Measurements from ENCODE around the gene ABTB2. TPM values are rescaled to one million over a fixed set of nuclear protein-coding genes. Genes with fewer than 3 reads are reported as not detected.

ABTB2 gene
- total RNA-seq, 1 experiment from 2014 or later: 5.5 TPM

DNA sequence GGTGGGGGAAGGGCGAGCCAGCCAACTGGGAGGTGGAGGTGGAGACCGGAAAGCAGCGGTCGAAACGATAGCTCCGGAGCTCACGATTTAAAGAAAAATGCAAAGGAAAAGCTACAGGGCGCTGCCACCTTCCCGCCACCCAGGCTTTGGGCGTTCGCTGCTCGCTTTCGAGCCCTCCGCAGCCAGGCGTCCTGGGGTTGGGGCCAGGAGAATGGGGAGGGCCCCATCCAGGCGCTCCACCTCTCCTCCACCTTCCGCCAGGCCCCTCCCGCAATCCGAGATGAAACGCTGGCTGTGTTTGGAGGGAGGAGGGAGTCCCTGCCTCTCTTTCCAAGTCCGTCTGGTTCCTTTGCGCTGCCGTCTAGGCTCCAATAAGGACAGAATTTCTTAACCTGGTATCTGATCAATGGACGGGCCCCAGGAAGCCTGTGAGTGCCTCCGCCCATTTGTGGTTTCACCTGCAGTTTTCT is 483 bp upstream of the ABTB2 start:
- H3K4me2 ChIP-seq (ENCODE audit: insufficient read depth, insufficient read length, low read length): peak overlapping the region; percentile 79
- H3K79me1 ChIP-seq (ENCODE audit: insufficient read depth, low read depth, low read length, poor library complexity, severe bottlenecking): no peaks in the 10 kb centered on the region
- H3K9ac ChIP-seq (ENCODE audit: extremely low read depth, insufficient read length, low read length): peak overlapping the region; percentile 31
- no peak overlapping the region for H3K4ac ChIP-seq (ENCODE audit: low read depth, low read length)
- H3K27me3 ChIP-seq (ENCODE audit: insufficient read depth, low read length): peaks cover 13% of the 10 kb centered on the region; the same call in 1 of the 2 replicates
- peak overlapping the region; percentile 6 for H2AFZ ChIP-seq (ENCODE audit: low read length)
- H2BK120ac ChIP-seq (ENCODE audit: low read depth, low read length, poor library complexity, severe bottlenecking): no peak overlapping the region
- peak overlapping the region; percentile 74 to 82 (median 81); a peak in 6 of 7 replicates for H3K27ac Mint-ChIP-seq
- H3K56ac ChIP-seq (ENCODE audit: insufficient read length, low read depth, low read length): no peak overlapping the region
- H2BK15ac ChIP-seq (ENCODE audit: low read depth, low read length): no peak overlapping the region
- no peak for DNase-seq
- H3K79me2 ChIP-seq (ENCODE audit: insufficient read depth, low read length): no peaks in the 10 kb centered on the region
- TF ChIP-seq, protein P1, sequence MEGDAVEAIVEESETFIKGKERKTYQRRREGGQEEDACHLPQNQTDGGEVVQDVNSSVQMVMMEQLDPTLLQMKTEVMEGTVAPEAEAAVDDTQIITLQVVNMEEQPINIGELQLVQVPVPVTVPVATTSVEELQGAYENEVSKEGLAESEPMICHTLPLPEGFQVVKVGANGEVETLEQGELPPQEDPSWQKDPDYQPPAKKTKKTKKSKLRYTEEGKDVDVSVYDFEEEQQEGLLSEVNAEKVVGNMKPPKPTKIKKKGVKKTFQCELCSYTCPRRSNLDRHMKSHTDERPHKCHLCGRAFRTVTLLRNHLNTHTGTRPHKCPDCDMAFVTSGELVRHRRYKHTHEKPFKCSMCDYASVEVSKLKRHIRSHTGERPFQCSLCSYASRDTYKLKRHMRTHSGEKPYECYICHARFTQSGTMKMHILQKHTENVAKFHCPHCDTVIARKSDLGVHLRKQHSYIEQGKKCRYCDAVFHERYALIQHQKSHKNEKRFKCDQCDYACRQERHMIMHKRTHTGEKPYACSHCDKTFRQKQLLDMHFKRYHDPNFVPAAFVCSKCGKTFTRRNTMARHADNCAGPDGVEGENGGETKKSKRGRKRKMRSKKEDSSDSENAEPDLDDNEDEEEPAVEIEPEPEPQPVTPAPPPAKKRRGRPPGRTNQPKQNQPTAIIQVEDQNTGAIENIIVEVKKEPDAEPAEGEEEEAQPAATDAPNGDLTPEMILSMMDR (conservative IDR thresholded peaks at IDR 0.05): no peak
- no peaks in the 10 kb centered on the region for H3K9me3 Mint-ChIP-seq
- WGBS (ENCODE audit: extremely low coverage, insufficient read length, low lambda C conversion rate): no CpG with 5 or more reads among the region's 25 CpGs
- peak overlapping the region; percentile 70 to 83 for H3K4me3 Mint-ChIP-seq
- H4K20me1 ChIP-seq (ENCODE audit: control insufficient read depth, insufficient read depth, insufficient read length): no peaks in the 10 kb centered on the region
- H2BK5ac ChIP-seq (ENCODE audit: insufficient read length, low read length): no peak overlapping the region
- H3K4me1 ChIP-seq (ENCODE audit: insufficient read depth, low read length): peaks cover 2% of the 10 kb centered on the region; the same call in 1 of the 2 replicates
- no peak overlapping the region for H4K5ac ChIP-seq (ENCODE audit: insufficient read length, low read depth, low read length)
- no peaks in the 10 kb centered on the region for H3K36me3 Mint-ChIP-seq (ENCODE audit: insufficient read depth in 1 of 3, low read depth in 3 of 3)
- no peak overlapping the region for H4K8ac ChIP-seq (replicated peaks; ENCODE audit: insufficient read length, low read depth, low read length)
- H2BK12ac ChIP-seq (ENCODE audit: insufficient read length, low read depth, low read length): peak overlapping the region; percentile 60
- peak overlapping the region; percentile 88 for H3K14ac ChIP-seq (ENCODE audit: insufficient read depth, low read length)
- H2AK5ac ChIP-seq (ENCODE audit: insufficient read length, low read length): no peak overlapping the region
- no peak overlapping the region for H3K23ac ChIP-seq (ENCODE audit: insufficient read length, low read depth, low read length)
- no peaks in the 10 kb centered on the region for H3K9me3 ChIP-seq (ENCODE audit: control insufficient read depth, low read depth, low read length)
- H3K4me1 Mint-ChIP-seq: peaks cover 16 to 29% of the 10 kb centered on the region in 2 experiments
- H3K23me2 ChIP-seq (ENCODE audit: insufficient read length, low read depth, low read length, poor library complexity, severe bottlenecking): peaks cover 25% of the 10 kb centered on the region
- peak overlapping the region; percentile 63 for H3K27ac ChIP-seq (ENCODE audit: insufficient read length, low read depth, low read length)
- H3T11ph ChIP-seq (ENCODE audit: low read length): no peak overlapping the region
- no peak overlapping the region for H4K91ac ChIP-seq (ENCODE audit: insufficient read length, low read depth, low read length)
- no peak overlapping the region for H2BK20ac ChIP-seq (ENCODE audit: low read depth, low read length, poor library complexity, severe bottlenecking)
- H3K27me3 Mint-ChIP-seq (ENCODE audit: low read depth): peaks cover 45% of the 10 kb centered on the region
- H3K18ac ChIP-seq (ENCODE audit: insufficient read length, low read depth, low read length): peak overlapping the region; percentile 81
